HCT116 (cell line): ENCODE data around the gene LMO7. TPM values are rescaled to one million over a fixed set of nuclear protein-coding genes. Genes with fewer than 3 reads are reported as not detected.

Experiments
- ATAC-seq: fragments of 200-7000 bp; cut with Tn5 transposase; 2 replicates; pipeline ENCODE4 v1.9.1; 2020; ENCODE audit warnings: mild to moderate bottlenecking, moderate library complexity
- BruUV-seq: library from RNA; stranded (reverse); fragments of 400-500 nt; replicated peaks from 2 replicates; lab custom pipeline; 2021; lab: Mats Ljungman, UMichigan
- CTCF ChIA-PET: fragments of 300-600 bp; sonication (Branson Sonifier 250); formaldehyde crosslinking; loops from one replicate; lab custom pipeline; 2021; ENCODE audit warnings: antibody characterized with exemption; lab: Charles Lee
- POLR2A ChIA-PET: fragments of 300-600, 350-600 bp; sonication (Branson Sonifier 250); formaldehyde crosslinking; loops from one replicate; lab custom pipeline; 2021; ENCODE audit warnings: antibody characterized with exemption; lab: Charles Lee
- RAD21 ChIA-PET, 2 experiments: fragments of 300-600 bp; sonication (Branson Sonifier 250); formaldehyde crosslinking; loops; one replicate each; lab custom pipeline; 2023; ENCODE audit warnings: low total read pairs in 2 of 2; ENCODE audit not compliant: uncharacterized antibody in 2 of 2, unreplicated experiment in 2 of 2, low non-redundant PET in 1 of 2; lab: Charles Lee
- DNase-seq: peaks from one replicate; pipeline ENCODE4 v3.0.0-alpha.2; 2010; ENCODE audit warnings: low read depth, low spot score
- H2AFZ ChIP-seq: fragments of 200-600 bp; shearing (Covaris generic), sonication (generic); 2 replicates; pipeline ENCODE4 v1.6.1; 2017; ENCODE audit warnings: low read depth, mixed run types, mixed read lengths, antibody characterized with exemption, low read length; ENCODE audit not compliant: poor library complexity, severe bottlenecking
- H3K27ac ChIP-seq: 2 replicates; pipeline ENCODE4 v1.5.1; 2012; ENCODE audit warnings: low read depth, low read length
- H3K27me3 ChIP-seq: fragments of 200-600 bp; sonication (generic); 2 replicates; pipeline ENCODE4 v1.6.1; 2016; ENCODE audit warnings: mixed run types, low read length, mixed read lengths; ENCODE audit not compliant: insufficient read depth
- H3K36me3 ChIP-seq, 2 experiments: fragments of 200-500 bp in 1 of 2; fragments of 200-600 bp in 1 of 2; sonication (Bioruptor generic) in 1 of 2; sonication (generic) in 1 of 2; 2 replicates each; pipeline versions ENCODE4 v1.5.1 to v1.6.1; 2014 to 2016; ENCODE audit warnings: low read length in 2 of 2, inconsistent platforms in 1 of 2, mixed read lengths in 1 of 2, mixed run types in 1 of 2; ENCODE audit not compliant: insufficient read depth in 2 of 2, control insufficient read depth in 1 of 2
- H3K4me1 ChIP-seq, 2 experiments: fragments of 200-600 bp in 1 of 2; sonication (generic) in 1 of 2; 2 replicates each; pipeline versions ENCODE4 v1.5.1 to v1.6.1; 2012 to 2017; ENCODE audit warnings: low read length in 2 of 2, inconsistent platforms in 1 of 2, mild to moderate bottlenecking in 1 of 2, mixed read lengths in 1 of 2, mixed run types in 1 of 2, moderate library complexity in 1 of 2; ENCODE audit not compliant: insufficient read depth in 2 of 2, control insufficient read depth in 1 of 2
- H3K4me2 ChIP-seq: fragments of 200-600 bp; sonication (generic); 2 replicates; pipeline ENCODE4 v1.6.1; 2017; ENCODE audit warnings: mixed run types, low read length, mixed read lengths
- H3K4me3 ChIP-seq, 2 experiments: fragments of 200-600 bp in 1 of 2; sonication (generic) in 1 of 2; replicated peaks in 1 of 2; 2 replicates each; pipeline ENCODE4 v1.5.1; 2011 to 2016; ENCODE audit warnings: low read length in 2 of 2, control low read depth in 1 of 2, low read depth in 1 of 2, mild to moderate bottlenecking in 1 of 2, mixed read lengths in 1 of 2, mixed run types in 1 of 2
- H3K79me2 ChIP-seq: fragments of 200-600 bp; sonication (generic); 2 replicates; pipeline ENCODE4 v1.6.1; 2017; ENCODE audit warnings: mild to moderate bottlenecking, mixed run types, low read length, moderate library complexity, mixed read lengths; ENCODE audit not compliant: insufficient read depth
- H3K9ac ChIP-seq: fragments of 200-600 bp; sonication (generic); 2 replicates; pipeline ENCODE4 v1.6.1; 2016; ENCODE audit warnings: low read length, mixed read lengths
- H3K9me2 ChIP-seq: fragments of 200-600 bp; sonication (generic), shearing (Covaris generic); 2 replicates; pipeline ENCODE4 v1.6.1; 2017; ENCODE audit warnings: mixed run types, mild to moderate bottlenecking, moderate library complexity; ENCODE audit not compliant: insufficient read depth
- H3K9me3 ChIP-seq, 2 experiments: fragments of 200-500 bp in 1 of 2; fragments of 200-600 bp in 1 of 2; sonication (Bioruptor generic) in 1 of 2; sonication (generic) in 1 of 2; 2 replicates each; pipeline ENCODE4 v1.6.1; 2014 to 2017; ENCODE audit warnings: low read length in 2 of 2, mixed read lengths in 2 of 2, inconsistent platforms in 1 of 2, low read depth in 1 of 2, mild to moderate bottlenecking in 1 of 2, mixed run types in 1 of 2, moderate library complexity in 1 of 2; ENCODE audit not compliant: control insufficient read depth in 1 of 2, insufficient read depth in 1 of 2
- H4K20me1 ChIP-seq: fragments of 200-600 bp; sonication (generic), shearing (Covaris generic); 2 replicates; pipeline ENCODE4 v1.6.1; 2017; ENCODE audit warnings: mixed run types, mild to moderate bottlenecking, moderate library complexity; ENCODE audit not compliant: insufficient read depth
- CBX3 ChIP-seq: IDR thresholded peaks from 2 replicates; pipeline ENCODE4 v1.6.1; 2012; ENCODE audit warnings: low read depth
- CEBPB ChIP-seq: IDR thresholded peaks from 2 replicates; pipeline ENCODE4 v1.6.1; 2012; ENCODE audit warnings: low read depth
- CTCF ChIP-seq, 3 experiments: fragments of 200-600 bp in 1 of 3; sonication (generic) in 1 of 3; IDR thresholded peaks in 2 of 3; conservative IDR thresholded peaks in 1 of 3; 2 replicates each; pipeline ENCODE4 v1.5.1; 2012 to 2017; ENCODE audit warnings: low read depth in 2 of 3, low read length in 2 of 3, antibody characterized with exemption in 1 of 3, borderline replicate concordance in 1 of 3, control low read depth in 1 of 3, mild to moderate bottlenecking in 1 of 3, mixed read lengths in 1 of 3, mixed run types in 1 of 3, moderate library complexity in 1 of 3; ENCODE audit not compliant: insufficient read depth in 1 of 3
- EGR1 ChIP-seq: IDR thresholded peaks from 2 replicates; pipeline ENCODE4 v1.6.1; 2012; ENCODE audit warnings: low read depth
- EZH2phosphoT487 ChIP-seq: fragments of 200-600 bp; IDR thresholded peaks from 2 replicates; pipeline ENCODE4 v1.6.1; 2018; ENCODE audit warnings: antibody characterized with exemption, borderline replicate concordance
- FOSL1 ChIP-seq: IDR thresholded peaks from 2 replicates; pipeline ENCODE4 v1.6.1; 2012; ENCODE audit warnings: low read depth
- JUND ChIP-seq: IDR thresholded peaks from 2 replicates; pipeline ENCODE4 v1.6.1; 2012
- MAX ChIP-seq: IDR thresholded peaks from 2 replicates; pipeline ENCODE4 v1.6.1; 2012
- POLR2A ChIP-seq: IDR thresholded peaks from 2 replicates; pipeline ENCODE4 v1.7.0; 2011; ENCODE audit warnings: borderline replicate concordance; ENCODE audit not compliant: insufficient read depth, insufficient read length; ENCODE audit errors: extremely low read depth
- POLR2AphosphoS5 ChIP-seq: IDR thresholded peaks from 2 replicates; pipeline ENCODE4 v1.6.1; 2011; ENCODE audit warnings: mild to moderate bottlenecking, low read depth, low read length, moderate library complexity
- SP1 ChIP-seq: IDR thresholded peaks from 2 replicates; pipeline ENCODE4 v1.6.1; 2012; ENCODE audit warnings: low read depth
- TCF7L2 ChIP-seq: IDR thresholded peaks from 2 replicates; pipeline ENCODE4 v1.7.0; 2011; ENCODE audit warnings: borderline replicate concordance, inconsistent platforms; ENCODE audit not compliant: insufficient read depth, insufficient read length; ENCODE audit errors: extremely low read depth
- ZFX ChIP-seq: fragments of 450-650 bp; IDR thresholded peaks from 2 replicates; pipeline ENCODE4 v1.6.1; 2017
- ZNF274 ChIP-seq: fragments of 200-500 bp; sonication (Bioruptor generic); IDR thresholded peaks from 2 replicates; pipeline ENCODE4 v1.6.1; 2014; ENCODE audit warnings: mild to moderate bottlenecking, low read depth, low read length, inconsistent platforms
- intact Hi-C: fragments of 100-400 bp; cut with micrococcal nuclease; formaldehyde crosslinking; loops from 2 replicates; pipeline ENCODE4 v1.10.0; 2022
- total RNA-seq: library from RNA; stranded (reverse); gene quantifications from one replicate; pipeline ENCODE4 v1.2.1, GENCODE V29; 2021; ENCODE audit not compliant: unreplicated experiment

LMO7 gene
- total RNA-seq, 1 experiment from 2014 or later, result 8.1 TPM

- Histone ChIP-seq H3K79me2 (no peaks in the 10 kb centered on the region), H3K4me3 (no peak overlapping the region), H4K20me1 (no peaks in the 10 kb centered on the region), H3K4me2 (no peak overlapping the region), H3K36me3 (no peaks in the 10 kb centered on the region), H3K9ac (no peak overlapping the region), H3K27ac (no peak overlapping the region), H3K27me3 (no peaks in the 10 kb centered on the region), H2AFZ (no peak overlapping the region), H3K9me3 (no peaks in the 10 kb centered on the region), H3K4me1 (no peaks in the 10 kb centered on the region), H3K9me2 (no peaks in the 10 kb centered on the region)
- ChIA-PET POLR2A (no interaction called here), RAD21 (no interaction called here), CTCF (no interaction called here)
- intact Hi-C loops, result no loop called here
- BruUV-seq, result no TSS peak
- TF ChIP-seq SP1 (no peak), CBX3 (no peak), CEBPB (no peak), CTCF (IDR thresholded peaks at IDR 0.05 in 2 of 3, conservative IDR thresholded peaks at IDR 0.05 in 1 of 3; ENCODE audit: borderline replicate concordance in 1 of 3, insufficient read depth in 1 of 3, low read depth in 2 of 3, low read length in 2 of 3) (no peak), EZH2phosphoT487 (no peak), POLR2A (no peak), POLR2AphosphoS5 (no peak), MAX (no peak), EGR1 (no peak), ZFX (no peak), TCF7L2 (no peak), JUND (no peak), ZNF274 (no peak), FOSL1 (no peak)
- DNase-seq, result no peak
- no peak for ATAC-seq
Measured at GRCh38 chr13:75739244-75739868, 103.2 kb downstream of the LMO7 start.
